DOHH2 (cell line): ENCODE results near the gene MARCHF10.

Source experiments
- EZH2phosphoT487 ChIP-seq: fragments of 200-600 bp; sonication (generic); IDR thresholded peaks from 2 replicates; pipeline ENCODE4 v1.6.1; 2017; ENCODE audit warnings: borderline replicate concordance, mild to moderate bottlenecking, antibody characterized with exemption, low read length, moderate library complexity, mixed read lengths
- TF ChIP-seq, protein P1 (sequence below): fragments of 200-600 bp; sonication (generic); IDR thresholded peaks from one replicate; pipeline ENCODE4 v1.5.1; 2014; ENCODE audit warnings: antibody characterized with exemption, mild to moderate bottlenecking, low read depth, low read length; ENCODE audit not compliant: poor library complexity, severe bottlenecking

DNA sequence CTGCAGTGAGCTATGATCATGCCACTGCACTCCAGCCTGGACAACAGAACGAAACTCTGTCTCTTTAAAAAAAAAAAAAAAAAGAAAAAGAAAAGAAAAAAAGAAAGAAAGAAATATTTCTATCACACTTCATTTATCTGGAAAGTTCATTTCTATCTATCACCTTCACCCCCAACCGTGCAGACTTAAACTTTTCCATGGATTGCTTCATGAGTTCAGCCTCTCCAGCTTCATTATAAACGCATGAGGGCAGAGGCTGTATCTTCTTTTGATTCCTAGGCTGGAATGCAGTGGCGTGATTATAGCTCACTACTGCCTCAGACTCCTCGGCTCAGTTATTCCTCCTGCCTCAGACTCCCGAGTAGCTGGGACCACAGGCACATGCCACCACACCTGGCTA is 152.5 kb downstream of the MARCHF10 start:
- TF ChIP-seq, protein P1, sequence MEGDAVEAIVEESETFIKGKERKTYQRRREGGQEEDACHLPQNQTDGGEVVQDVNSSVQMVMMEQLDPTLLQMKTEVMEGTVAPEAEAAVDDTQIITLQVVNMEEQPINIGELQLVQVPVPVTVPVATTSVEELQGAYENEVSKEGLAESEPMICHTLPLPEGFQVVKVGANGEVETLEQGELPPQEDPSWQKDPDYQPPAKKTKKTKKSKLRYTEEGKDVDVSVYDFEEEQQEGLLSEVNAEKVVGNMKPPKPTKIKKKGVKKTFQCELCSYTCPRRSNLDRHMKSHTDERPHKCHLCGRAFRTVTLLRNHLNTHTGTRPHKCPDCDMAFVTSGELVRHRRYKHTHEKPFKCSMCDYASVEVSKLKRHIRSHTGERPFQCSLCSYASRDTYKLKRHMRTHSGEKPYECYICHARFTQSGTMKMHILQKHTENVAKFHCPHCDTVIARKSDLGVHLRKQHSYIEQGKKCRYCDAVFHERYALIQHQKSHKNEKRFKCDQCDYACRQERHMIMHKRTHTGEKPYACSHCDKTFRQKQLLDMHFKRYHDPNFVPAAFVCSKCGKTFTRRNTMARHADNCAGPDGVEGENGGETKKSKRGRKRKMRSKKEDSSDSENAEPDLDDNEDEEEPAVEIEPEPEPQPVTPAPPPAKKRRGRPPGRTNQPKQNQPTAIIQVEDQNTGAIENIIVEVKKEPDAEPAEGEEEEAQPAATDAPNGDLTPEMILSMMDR, result no peak
- TF ChIP-seq EZH2phosphoT487, result no peak
